Effector memory CD4-positive, alpha-beta T cell (primary cell): ENCODE results near the gene MTMR6.

Source experiments
- DNase-seq, 3 donors: peaks; one replicate each; pipeline ENCODE4 v3.0.0-alpha.2; 2020
- H3K27ac ChIP-seq: 2 replicates; pipeline ENCODE4 v1.7.0; 2013; ENCODE audit warnings: mild to moderate bottlenecking, low read length, moderate library complexity; ENCODE audit not compliant: insufficient read depth, poor library complexity, severe bottlenecking
- H3K27me3 ChIP-seq: replicated peaks from 2 replicates; pipeline ENCODE4 v1.7.0; 2013; ENCODE audit warnings: mild to moderate bottlenecking, low read length; ENCODE audit not compliant: insufficient read depth, control insufficient read depth, poor library complexity, severe bottlenecking
- H3K36me3 ChIP-seq: 2 replicates; pipeline ENCODE4 v1.7.0; 2013; ENCODE audit warnings: mild to moderate bottlenecking, low read length, moderate library complexity; ENCODE audit not compliant: control insufficient read depth, insufficient read depth
- H3K4me1 ChIP-seq: 2 replicates; pipeline ENCODE4 v1.7.0; 2013; ENCODE audit warnings: low read length, mild to moderate bottlenecking; ENCODE audit not compliant: control insufficient read depth, insufficient read depth, poor library complexity, severe bottlenecking
- H3K4me3 ChIP-seq: 2 replicates; pipeline ENCODE4 v1.7.0; 2013; ENCODE audit warnings: low read length, low read depth, mild to moderate bottlenecking; ENCODE audit not compliant: insufficient read depth, poor library complexity, severe bottlenecking
- H3K9me3 ChIP-seq: 2 replicates; pipeline ENCODE4 v1.7.0; 2013; ENCODE audit warnings: mild to moderate bottlenecking, low read length, moderate library complexity; ENCODE audit not compliant: control insufficient read depth

The MTMR6 gene

DNA sequence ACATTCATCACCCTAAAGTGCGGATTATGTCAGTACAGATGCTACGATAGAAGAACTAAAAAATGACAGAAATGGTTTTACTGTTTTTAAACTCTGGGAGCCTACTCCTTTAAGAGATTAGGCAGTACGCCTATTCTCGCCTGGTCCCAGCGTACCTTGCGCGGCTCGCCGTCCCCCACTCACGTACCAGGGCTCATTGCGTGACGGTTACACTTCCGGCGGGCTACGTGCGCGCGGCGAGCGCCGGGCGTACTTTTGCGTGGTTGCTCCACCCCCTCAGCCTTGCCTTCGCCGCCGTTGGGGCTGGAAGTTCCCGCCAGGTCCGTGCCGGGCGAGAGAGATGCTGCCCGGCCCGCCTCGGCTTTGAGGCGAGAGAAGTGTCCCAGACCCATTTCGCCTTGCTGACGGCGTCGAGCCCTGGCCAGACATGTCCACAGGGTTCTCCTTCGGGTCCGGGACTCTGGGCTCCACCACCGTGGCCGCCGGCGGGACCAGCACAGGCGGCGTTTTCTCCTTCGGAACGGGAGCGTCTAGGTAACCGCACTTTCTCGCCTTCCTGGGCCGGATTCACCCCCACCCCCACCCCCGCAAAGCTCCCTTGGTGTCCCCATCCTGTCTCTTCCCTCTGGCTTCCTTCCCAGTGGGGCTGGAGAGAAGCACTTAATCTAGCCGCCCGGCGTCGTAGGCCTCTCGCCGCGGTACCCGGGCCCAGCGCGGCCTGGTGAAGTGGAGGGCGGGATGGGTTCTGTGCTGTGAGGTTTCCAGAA is 14.2 kb upstream of the MTMR6 start, which contains the start of gene NUP58:
NUP58 (plus strand) TSS at position 279 of the 767 bp plus-strand sequence; CDS start at position 428, 149 bp downstream.
- peak; percentile 88 to 91 (median 90) for DNase-seq
- H3K9me3 ChIP-seq, result no peaks in the 10 kb centered on the region
- peak within 1 kb of the TSS; percentile 96 for H3K27ac ChIP-seq
- H3K4me3 ChIP-seq, result peak within 1 kb of the TSS; percentile 79
- H3K36me3 ChIP-seq, result no peaks in the 10 kb centered on the region
- no peaks in the 10 kb centered on the region for H3K27me3 ChIP-seq
- H3K4me1 ChIP-seq, result no peaks in the 10 kb centered on the region

DNA sequence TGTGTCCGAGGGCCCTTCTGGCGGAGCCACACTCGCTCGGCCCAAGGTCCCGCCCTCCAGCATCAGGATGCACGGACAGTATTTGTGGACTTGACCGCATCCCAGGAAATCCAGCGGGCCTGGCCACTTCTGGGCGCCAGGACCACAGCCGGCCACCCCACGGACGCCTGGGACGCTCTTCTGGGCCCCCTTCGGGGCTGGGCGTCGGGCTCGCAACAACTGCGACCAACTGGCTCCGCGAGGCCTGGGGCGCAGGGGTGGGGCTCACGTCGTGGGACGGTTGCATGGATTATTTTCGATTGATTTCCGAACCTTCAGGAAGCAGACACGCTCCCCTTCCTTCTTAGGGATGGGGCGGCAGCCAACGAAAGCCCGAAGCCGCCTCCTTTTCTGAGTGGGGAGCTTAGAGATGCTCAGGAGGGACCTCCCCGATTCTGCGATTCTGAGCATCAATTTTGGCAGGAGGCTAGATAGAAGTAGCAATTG is 13.6 kb upstream of the MTMR6 start:
- Histone ChIP-seq H3K27ac (peak overlapping the region; percentile 96), H3K27me3 (no peaks in the 10 kb centered on the region), H3K4me1 (no peaks in the 10 kb centered on the region), H3K9me3 (no peaks in the 10 kb centered on the region), H3K4me3 (peak overlapping the region; percentile 79), H3K36me3 (no peaks in the 10 kb centered on the region)
- peak in 1 of 3 donors; percentile 12 for DNase-seq

DNA sequence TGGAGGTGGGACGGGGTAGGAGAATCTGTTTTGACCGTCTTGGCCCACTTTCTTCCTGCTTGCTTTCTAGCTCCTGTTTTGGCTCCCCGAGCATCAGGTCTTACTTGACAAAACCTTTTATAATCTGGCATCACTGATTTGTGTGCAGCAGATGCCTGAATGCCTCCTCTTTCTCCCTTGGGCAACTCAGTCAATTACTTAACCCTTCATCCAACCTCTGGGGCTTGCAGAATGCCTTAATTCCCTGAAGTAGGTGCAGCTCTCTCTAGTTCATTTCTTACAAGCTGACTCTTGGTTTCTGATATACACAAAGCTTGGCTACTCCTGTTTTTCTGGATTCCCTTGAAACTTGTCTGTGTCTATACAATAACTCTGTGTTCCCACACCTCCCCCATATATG is 8.4 kb upstream of the MTMR6 start:
- DNase-seq, result no peak
- H3K36me3 ChIP-seq, result no peaks in the 10 kb centered on the region
- H3K4me3 ChIP-seq, result no peak overlapping the region
- no peak overlapping the region for H3K27ac ChIP-seq
- H3K4me1 ChIP-seq, result peaks cover 7% of the 10 kb centered on the region
- no peaks in the 10 kb centered on the region for H3K27me3 ChIP-seq
- H3K9me3 ChIP-seq, result no peaks in the 10 kb centered on the region

DNA sequence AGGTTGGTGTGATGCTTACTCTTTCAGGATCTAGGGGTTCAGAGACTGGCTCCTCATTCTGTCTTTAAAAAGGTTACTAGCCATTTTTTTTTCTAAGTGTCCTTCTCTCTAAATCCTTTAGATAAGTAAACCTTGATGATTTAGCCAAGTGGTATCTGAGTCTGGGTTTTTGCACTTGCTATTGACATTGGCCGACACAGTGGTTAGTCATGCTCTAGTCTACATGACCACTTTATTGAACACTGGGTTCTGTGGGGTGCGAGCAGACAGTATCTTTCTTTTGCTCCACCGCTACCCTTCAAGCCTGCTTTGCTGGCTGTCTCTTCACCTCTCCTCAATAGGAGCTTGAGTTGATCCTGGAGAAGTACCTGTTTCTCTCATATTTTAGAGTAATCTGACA is 7.9 kb upstream of the MTMR6 start:
- Histone ChIP-seq H3K4me1 (peaks cover 7% of the 10 kb centered on the region), H3K36me3 (no peaks in the 10 kb centered on the region)

DNA sequence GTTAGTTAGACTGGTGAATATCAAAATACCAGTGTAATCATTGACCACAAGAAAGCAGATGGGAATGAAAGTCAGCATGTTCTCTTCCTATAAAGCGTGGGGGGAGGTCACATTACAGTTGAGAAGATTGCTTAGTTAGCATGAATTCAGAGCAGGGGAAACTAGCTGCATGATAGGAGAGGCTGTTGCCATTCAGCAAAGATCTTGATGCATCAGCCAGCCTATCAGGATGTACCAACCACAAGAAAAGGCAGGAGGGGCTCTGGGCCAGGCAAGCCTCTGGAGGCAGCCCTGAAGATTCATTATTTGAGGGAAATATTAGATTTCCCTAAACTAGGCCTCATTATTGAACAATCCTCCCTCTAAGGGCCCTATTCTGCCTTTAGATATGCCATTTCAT is 5.0 kb upstream of the MTMR6 start:
- H3K27me3 ChIP-seq, result no peaks in the 10 kb centered on the region
- no peak overlapping the region for H3K27ac ChIP-seq
- DNase-seq, result no peak
- H3K36me3 ChIP-seq, result no peaks in the 10 kb centered on the region
- no peaks in the 10 kb centered on the region for H3K9me3 ChIP-seq
- H3K4me1 ChIP-seq, result peaks cover 11% of the 10 kb centered on the region
- no peak overlapping the region for H3K4me3 ChIP-seq

More for the DNA sequence above, 7.9 kb upstream of the MTMR6 start:
- DNase-seq, result no peak
- H3K4me3 ChIP-seq, result no peak overlapping the region
- no peaks in the 10 kb centered on the region for H3K27me3 ChIP-seq
- no peak overlapping the region for H3K27ac ChIP-seq
- no peaks in the 10 kb centered on the region for H3K9me3 ChIP-seq

DNA sequence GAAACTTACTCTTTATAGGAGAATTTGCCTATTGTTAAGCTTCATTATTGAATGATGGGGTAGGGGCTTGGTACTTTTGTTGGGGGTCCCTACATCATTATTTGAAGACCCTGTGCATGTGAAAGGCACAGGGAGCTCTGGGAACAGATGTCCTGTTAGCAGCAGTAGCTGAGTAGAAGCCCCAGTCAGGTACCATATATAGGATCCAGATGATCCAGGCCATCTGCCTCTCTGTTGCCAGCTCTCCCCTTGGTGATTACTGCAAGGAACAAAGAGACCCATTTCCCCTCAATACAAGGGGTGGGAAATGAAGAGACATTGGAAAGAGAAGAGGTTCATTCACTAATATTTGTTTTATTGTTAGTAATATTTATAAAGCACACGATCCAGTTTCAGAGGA is 4.4 kb upstream of the MTMR6 start:
- no peak overlapping the region for H3K27ac ChIP-seq
- H3K36me3 ChIP-seq, result no peaks in the 10 kb centered on the region
- H3K4me1 ChIP-seq, result peaks cover 11% of the 10 kb centered on the region
- no peak for DNase-seq
- H3K9me3 ChIP-seq, result no peaks in the 10 kb centered on the region
- no peak overlapping the region for H3K4me3 ChIP-seq
- no peaks in the 10 kb centered on the region for H3K27me3 ChIP-seq

DNA sequence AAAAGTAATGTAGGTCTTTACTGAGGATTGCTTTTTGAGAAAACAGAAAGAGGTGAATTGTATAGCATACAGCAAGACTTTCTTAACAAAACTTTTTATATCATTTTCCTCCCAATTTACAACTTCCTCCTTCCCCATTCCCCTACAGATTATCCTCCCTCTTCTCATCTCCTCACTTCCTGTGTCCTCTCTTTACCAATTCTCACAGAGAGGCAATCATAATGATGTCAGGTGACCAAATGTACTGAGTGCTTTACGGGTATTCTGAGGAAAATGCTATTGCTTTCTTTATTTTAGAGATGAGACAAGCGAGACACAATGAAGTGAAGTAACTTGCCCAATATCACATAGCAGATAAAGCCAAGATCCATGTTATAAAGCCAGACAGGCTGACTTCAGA is 1.7 kb upstream of the MTMR6 start:
- Histone ChIP-seq H3K27me3 (no peaks in the 10 kb centered on the region), H3K4me1 (peaks cover 22% of the 10 kb centered on the region), H3K36me3 (no peaks in the 10 kb centered on the region), H3K4me3 (no peak overlapping the region), H3K27ac (no peak overlapping the region), H3K9me3 (no peaks in the 10 kb centered on the region)
- no peak for DNase-seq

DNA sequence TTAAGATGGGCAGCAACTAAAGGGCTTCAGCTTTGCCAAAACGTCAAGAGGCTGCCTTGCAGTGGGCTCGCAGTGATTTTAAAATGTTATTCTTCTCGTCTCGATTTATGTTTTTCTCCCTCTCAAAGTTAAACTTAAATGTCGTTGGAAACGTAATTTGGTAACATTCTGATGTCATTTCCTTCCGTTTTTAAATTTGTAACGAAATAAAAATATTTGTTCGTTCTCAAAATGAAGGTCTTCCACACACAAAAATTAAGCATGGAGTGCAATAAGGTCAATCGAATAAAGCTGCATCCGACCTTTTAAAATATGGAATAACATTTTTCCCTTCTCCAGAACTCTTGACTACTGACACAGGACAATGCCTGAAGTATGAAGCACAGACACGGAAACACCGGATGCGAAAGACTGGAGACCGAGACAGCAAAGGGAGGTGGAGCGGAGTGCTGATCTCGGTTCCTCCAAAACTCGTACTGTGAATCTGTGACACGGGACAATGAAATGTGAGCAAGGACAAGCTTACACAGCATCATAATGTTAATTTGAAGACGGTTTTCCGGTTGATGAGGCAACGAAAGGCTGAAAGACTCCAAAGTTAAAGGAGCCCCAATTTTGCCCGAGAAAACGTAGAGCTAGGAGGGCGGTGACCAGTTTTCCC is 850 bp downstream of the MTMR6 start:
- no peaks in the 10 kb centered on the region for H3K27me3 ChIP-seq
- no peaks in the 10 kb centered on the region for H3K9me3 ChIP-seq
- H3K27ac ChIP-seq, result peak overlapping the region; percentile 99
- peaks cover 14% of the 10 kb centered on the region for H3K4me1 ChIP-seq
- H3K36me3 ChIP-seq, result no peaks in the 10 kb centered on the region
- peak; percentile 18 to 25 (median 23) for DNase-seq
- peak overlapping the region; percentile 98 for H3K4me3 ChIP-seq

DNA sequence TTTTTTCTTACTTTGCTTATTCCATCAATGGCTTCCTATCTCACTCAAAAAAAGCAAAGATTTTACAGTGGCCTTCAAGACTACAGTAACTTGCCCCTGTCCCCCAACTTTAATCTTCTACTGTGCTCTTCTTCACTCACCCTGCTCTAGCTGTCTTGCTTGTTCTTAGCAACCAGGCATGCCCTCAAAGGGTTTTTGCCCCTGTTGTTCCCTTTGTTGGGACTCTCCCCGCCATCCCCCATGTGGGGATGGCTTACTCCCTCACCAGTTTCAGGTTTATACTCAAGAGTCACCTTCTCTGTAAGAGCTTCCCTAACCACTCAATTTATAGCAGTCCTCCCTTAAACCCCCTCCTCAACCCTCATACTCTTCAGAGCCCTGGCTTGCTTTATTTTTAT is 5.4 kb downstream of the MTMR6 start:
- H3K9me3 ChIP-seq, result no peaks in the 10 kb centered on the region
- H3K36me3 ChIP-seq, result peaks cover 6% of the 10 kb centered on the region
- peaks cover 11% of the 10 kb centered on the region for H3K4me1 ChIP-seq
- no peaks in the 10 kb centered on the region for H3K27me3 ChIP-seq
- DNase-seq, result no peak
- no peak overlapping the region for H3K27ac ChIP-seq
- no peak overlapping the region for H3K4me3 ChIP-seq
